CD8-positive, alpha-beta memory T cell (primary cell): ENCODE measurements around the gene SCN5A. TPM values are rescaled to one million over a fixed set of nuclear protein-coding genes. Genes with fewer than 3 reads are reported as not detected.
"Not testable (repeated sequence)": the region's sequence is repeated elsewhere in the genome, so short reads cannot be mapped to it uniquely, and the experiment has no call there.

Source experiments
- CTCF ChIA-PET: fragments of 350-600 bp; sonication (Branson Sonifier 250); formaldehyde crosslinking; loops from one replicate; lab custom pipeline; 2021; ENCODE audit warnings: antibody characterized with exemption; lab: Charles Lee
- POLR2A ChIA-PET: fragments of 350-600 bp; sonication (Branson Sonifier 250); formaldehyde crosslinking; loops from one replicate; lab custom pipeline; 2021; ENCODE audit warnings: antibody characterized with exemption; lab: Charles Lee
- DNase-seq, 5 donors: peaks; one replicate each; pipeline versions ENCODE4 v3.0.0 to v3.0.0-alpha.2; 2020 to 2022; ENCODE audit warnings: mixed read lengths in 1 of 5
- H3K27ac ChIP-seq: one replicate; pipeline ENCODE4 v1.7.0; 2013; ENCODE audit warnings: low read depth, mild to moderate bottlenecking, low read length, moderate library complexity
- H3K27me3 ChIP-seq: 2 replicates; pipeline ENCODE4 v1.7.0; 2013; ENCODE audit warnings: low read length, mild to moderate bottlenecking; ENCODE audit not compliant: insufficient read depth, poor library complexity, severe bottlenecking
- H3K36me3 ChIP-seq: 2 replicates; pipeline ENCODE4 v1.7.0; 2013; ENCODE audit warnings: mild to moderate bottlenecking, low read length, moderate library complexity; ENCODE audit not compliant: insufficient read depth
- H3K4me1 ChIP-seq: 2 replicates; pipeline ENCODE4 v1.7.0; 2013; ENCODE audit warnings: mild to moderate bottlenecking, low read length, moderate library complexity; ENCODE audit not compliant: insufficient read depth
- H3K4me3 ChIP-seq: 2 replicates; pipeline ENCODE4 v1.7.0; 2013; ENCODE audit warnings: mild to moderate bottlenecking, low read length
- H3K9me3 ChIP-seq: 2 replicates; pipeline ENCODE4 v1.7.0; 2013; ENCODE audit warnings: mild to moderate bottlenecking, low read length
- H3K27ac Mint-ChIP-seq, 8 donors: one replicate each; pipeline ENCODE4 v1.8.0; 2020 to 2021; ENCODE audit warnings: mixed read lengths in 8 of 8, mild to moderate bottlenecking in 6 of 8, inconsistent platforms in 3 of 8, moderate library complexity in 3 of 8
- H3K27me3 Mint-ChIP-seq, 2 donors: one replicate each; pipeline ENCODE4 v1.8.0; 2020 to 2021; ENCODE audit warnings: mixed read lengths in 2 of 2, mild to moderate bottlenecking in 1 of 2, moderate library complexity in 1 of 2
- H3K36me3 Mint-ChIP-seq, 3 donors: one replicate each; pipeline ENCODE4 v1.8.0; 2020 to 2021; ENCODE audit warnings: mixed read lengths in 3 of 3, inconsistent platforms in 1 of 3, mild to moderate bottlenecking in 1 of 3
- H3K4me1 Mint-ChIP-seq, 3 donors: one replicate each; pipeline ENCODE4 v1.8.0; 2020 to 2021; ENCODE audit warnings: mixed read lengths in 3 of 3, inconsistent platforms in 1 of 3, mild to moderate bottlenecking in 1 of 3
- H3K4me3 Mint-ChIP-seq, 7 donors: one replicate each; pipeline ENCODE4 v1.8.0; 2020 to 2021; ENCODE audit warnings: mixed read lengths in 7 of 7, mild to moderate bottlenecking in 6 of 7, moderate library complexity in 4 of 7, inconsistent platforms in 2 of 7
- H3K9me3 Mint-ChIP-seq, 5 donors: one replicate each; pipeline ENCODE4 v1.8.0; 2020 to 2022; ENCODE audit warnings: mixed read lengths in 5 of 5, mild to moderate bottlenecking in 3 of 5, moderate library complexity in 2 of 5, inconsistent platforms in 1 of 5
- polyA plus RNA-seq: library from polyadenylated mRNA; unstranded; fragments of 300-500 nt; fragmentation: Illumina TruSeq; gene quantifications from one replicate; pipeline ENCODE4 v1.2.3, GENCODE V29; 2021
- total RNA-seq, 2 experiments: library from RNA; stranded (reverse); gene quantifications; one replicate each; pipeline ENCODE4 v1.2.3, GENCODE V29; 2021

Gene SCN5A
- total and polyA plus RNA-seq, 3 experiments from 2014 or later: 0.33 to 0.47 TPM; not detected in 1

- Histone ChIP-seq H3K36me3 (no peaks in the 10 kb centered on the region), H3K27me3 (no peaks in the 10 kb centered on the region), H3K9me3 (no peaks in the 10 kb centered on the region), H3K4me1 (no peaks in the 10 kb centered on the region), H3K27ac (no peak overlapping the region), H3K4me3 (no peak overlapping the region)
- no peak for DNase-seq
- Mint-ChIP-seq H3K9me3 (peaks cover 0 to 6% (median 0%) of the 10 kb centered on the region in 5 donors), H3K27me3 (peaks cover 6 to 12% of the 10 kb centered on the region in 2 donors), H3K36me3 (no peaks in the 10 kb centered on the region), H3K27ac (no peak overlapping the region), H3K4me1 (no peaks in the 10 kb centered on the region), H3K4me3 (no peak overlapping the region)
- ChIA-PET CTCF (no interaction called here), POLR2A (no interaction called here)
Measured at GRCh38 chr3:38573556-38573955, 75.9 kb downstream of the SCN5A start.

- H3K27me3 ChIP-seq: no peaks in the 10 kb centered on the region
- Mint-ChIP-seq H3K27ac (no peak overlapping the region), H3K4me3 (no peak overlapping the region), H3K27me3 (peaks cover 6 to 12% of the 10 kb centered on the region in 2 donors), H3K4me1 (no peaks in the 10 kb centered on the region), H3K36me3 (no peaks in the 10 kb centered on the region), H3K9me3 (peaks cover 0 to 6% (median 0%) of the 10 kb centered on the region in 5 donors)
- no peaks in the 10 kb centered on the region for H3K9me3 ChIP-seq
- no peak overlapping the region for H3K27ac ChIP-seq
- no peak for DNase-seq
- H3K4me3 ChIP-seq: no peak overlapping the region
- CTCF ChIA-PET: no interaction called here
- H3K4me1 ChIP-seq: no peaks in the 10 kb centered on the region
- POLR2A ChIA-PET: no interaction called here
- no peaks in the 10 kb centered on the region for H3K36me3 ChIP-seq
Measured at GRCh38 chr3:38573111-38573510, 76.4 kb downstream of the SCN5A start.

GRCh38 chr3:38567498-38567897, 82.0 kb downstream of the SCN5A start:
- Mint-ChIP-seq H3K4me3 (no peak overlapping the region), H3K27ac (no peak overlapping the region), H3K9me3 (no peaks in the 10 kb centered on the region), H3K36me3 (no peaks in the 10 kb centered on the region), H3K27me3 (peaks cover 3 to 5% of the 10 kb centered on the region in 2 donors), H3K4me1 (no peaks in the 10 kb centered on the region)
- DNase-seq: no peak
- H3K9me3 ChIP-seq: no peaks in the 10 kb centered on the region
- ChIA-PET POLR2A (no interaction called here), CTCF (no interaction called here)
- no peaks in the 10 kb centered on the region for H3K27me3 ChIP-seq
- H3K4me1 ChIP-seq: no peaks in the 10 kb centered on the region
- no peak overlapping the region for H3K27ac ChIP-seq
- H3K36me3 ChIP-seq: no peaks in the 10 kb centered on the region
- H3K4me3 ChIP-seq: no peak overlapping the region

DNA sequence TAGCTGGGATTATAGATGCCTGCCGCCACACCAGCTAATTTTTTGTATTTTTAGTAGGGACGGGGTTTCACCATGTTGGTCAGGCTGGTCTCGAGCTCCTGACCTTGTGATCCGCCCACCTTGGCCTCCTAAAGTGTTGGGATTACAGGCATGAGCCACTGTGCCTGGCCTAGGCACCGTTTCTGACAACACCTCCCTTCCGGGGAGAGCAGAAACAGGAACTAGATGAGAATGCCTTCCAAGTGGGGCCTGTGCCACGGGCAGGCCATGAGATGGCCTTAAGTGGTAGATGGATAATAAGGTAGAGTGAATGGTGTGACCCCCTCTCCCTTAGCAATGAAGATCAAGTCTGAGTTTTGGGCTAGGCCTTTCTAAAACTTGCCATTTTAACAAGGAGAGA, 82.7 kb downstream of the SCN5A start:
- H3K36me3 Mint-ChIP-seq, H3K27me3 Mint-ChIP-seq, H3K4me1 ChIP-seq, CTCF ChIA-PET, H3K27ac Mint-ChIP-seq, H3K9me3 Mint-ChIP-seq, H3K27me3 ChIP-seq, H3K9me3 ChIP-seq, DNase-seq, H3K4me3 ChIP-seq, H3K4me3 Mint-ChIP-seq, H3K27ac ChIP-seq, POLR2A ChIA-PET, H3K36me3 ChIP-seq, H3K4me1 Mint-ChIP-seq: not testable (repeated sequence)

DNA sequence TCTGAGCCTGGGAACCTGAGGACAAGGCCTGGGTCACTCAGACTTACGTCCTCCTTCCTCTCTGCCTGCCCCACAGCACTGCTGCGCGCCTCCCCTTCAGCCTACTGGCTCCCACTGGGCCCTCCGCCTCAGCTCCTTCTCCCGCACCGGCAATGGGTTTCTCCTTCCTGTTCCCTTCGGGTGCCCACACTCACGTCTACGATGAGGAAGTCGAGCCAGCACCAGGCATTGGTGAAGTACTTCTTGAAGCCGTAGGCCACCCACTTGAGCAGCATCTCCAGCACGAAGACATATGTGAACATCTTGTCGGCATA, 83.3 kb downstream of the SCN5A start:
- Histone ChIP-seq H3K27ac (no peak overlapping the region), H3K4me3 (no peak overlapping the region), H3K4me1 (no peaks in the 10 kb centered on the region), H3K36me3 (no peaks in the 10 kb centered on the region), H3K27me3 (no peaks in the 10 kb centered on the region), H3K9me3 (no peaks in the 10 kb centered on the region)
- H3K4me3 Mint-ChIP-seq: no peak overlapping the region
- H3K9me3 Mint-ChIP-seq: no peaks in the 10 kb centered on the region
- no peak overlapping the region for H3K27ac Mint-ChIP-seq
- peaks cover 3 to 5% of the 10 kb centered on the region in 2 donors for H3K27me3 Mint-ChIP-seq
- no peaks in the 10 kb centered on the region for H3K36me3 Mint-ChIP-seq
- POLR2A ChIA-PET: no interaction called here
- CTCF ChIA-PET: no interaction called here
- DNase-seq: peak in 1 of 5 donors; percentile 29
- H3K4me1 Mint-ChIP-seq: no peaks in the 10 kb centered on the region

- H3K4me1 ChIP-seq: no peaks in the 10 kb centered on the region
- Mint-ChIP-seq H3K4me3 (peak overlapping the region in 1 of 7 donors; percentile 68), H3K27ac (no peak overlapping the region), H3K27me3 (peaks cover 3 to 5% of the 10 kb centered on the region in 2 donors), H3K36me3 (no peaks in the 10 kb centered on the region), H3K9me3 (no peaks in the 10 kb centered on the region), H3K4me1 (no peaks in the 10 kb centered on the region)
- H3K9me3 ChIP-seq: no peaks in the 10 kb centered on the region
- H3K27ac ChIP-seq: no peak overlapping the region
- ChIA-PET POLR2A (no interaction called here), CTCF (no interaction called here)
- H3K36me3 ChIP-seq: no peaks in the 10 kb centered on the region
- H3K4me3 ChIP-seq: no peak overlapping the region
- DNase-seq: peak in 1 of 5 donors; percentile 20
- H3K27me3 ChIP-seq: no peaks in the 10 kb centered on the region
Measured at GRCh38 chr3:38565339-38566214, 83.9 kb downstream of the SCN5A start.

DNA sequence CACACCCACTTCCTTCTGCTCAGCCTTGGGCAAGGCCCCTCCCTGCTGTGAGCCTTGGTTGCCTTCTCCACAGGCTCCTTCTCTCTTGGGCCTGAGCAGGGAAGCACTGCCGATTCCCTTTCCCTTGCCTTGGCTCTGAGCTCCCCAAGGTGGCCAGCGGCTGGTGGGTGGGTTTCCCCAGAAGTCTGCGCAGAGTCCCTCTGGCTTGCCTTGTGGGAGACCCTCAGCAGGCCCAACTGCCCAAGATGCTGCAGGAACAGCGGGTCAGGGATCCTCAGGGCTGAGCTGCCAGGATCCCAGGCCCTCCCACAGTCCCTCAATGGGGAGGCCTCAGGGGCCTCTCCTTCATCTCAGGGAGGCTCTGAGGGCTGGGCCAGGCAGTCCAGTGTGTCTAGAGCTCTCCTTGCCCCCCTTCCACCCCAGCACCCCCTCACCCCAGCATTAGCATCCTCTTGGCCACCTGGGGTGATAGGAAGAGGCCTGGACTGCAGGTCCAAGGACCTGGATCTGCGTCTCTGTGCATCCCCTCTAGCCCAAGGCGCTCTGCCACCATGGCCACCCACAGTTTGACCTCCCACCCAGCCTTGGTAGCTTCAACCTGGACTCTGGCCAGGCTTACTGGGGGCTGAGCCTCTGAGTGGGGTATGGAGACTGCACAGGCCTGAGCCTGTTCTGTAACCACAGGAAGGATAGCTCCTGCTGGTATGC, 84.7 kb downstream of the SCN5A start:
- Mint-ChIP-seq H3K27me3 (peaks cover 3 to 5% of the 10 kb centered on the region in 2 donors), H3K4me1 (no peaks in the 10 kb centered on the region), H3K27ac (peak overlapping the region in 1 of 8 donors; percentile 67), H3K36me3 (no peaks in the 10 kb centered on the region), H3K9me3 (no peaks in the 10 kb centered on the region), H3K4me3 (no peak overlapping the region)
- Histone ChIP-seq H3K4me3 (no peak overlapping the region), H3K27ac (no peak overlapping the region), H3K4me1 (no peaks in the 10 kb centered on the region), H3K27me3 (no peaks in the 10 kb centered on the region), H3K9me3 (no peaks in the 10 kb centered on the region), H3K36me3 (no peaks in the 10 kb centered on the region)
- ChIA-PET POLR2A (no interaction called here), CTCF (no interaction called here)
- peak in 1 of 5 donors; percentile 29 for DNase-seq

GRCh38 chr3:38563886-38564270, 85.6 kb downstream of the SCN5A start:
- ChIA-PET POLR2A (no interaction called here), CTCF (no interaction called here)
- no peaks in the 10 kb centered on the region for H3K36me3 Mint-ChIP-seq
- H3K4me1 Mint-ChIP-seq: no peaks in the 10 kb centered on the region
- H3K9me3 Mint-ChIP-seq: no peaks in the 10 kb centered on the region
- H3K4me3 Mint-ChIP-seq: no peak overlapping the region
- Histone ChIP-seq H3K4me3 (no peak overlapping the region), H3K9me3 (no peaks in the 10 kb centered on the region), H3K27me3 (no peaks in the 10 kb centered on the region), H3K27ac (no peak overlapping the region), H3K36me3 (no peaks in the 10 kb centered on the region), H3K4me1 (no peaks in the 10 kb centered on the region)
- no peak for DNase-seq
- H3K27ac Mint-ChIP-seq: no peak overlapping the region
- H3K27me3 Mint-ChIP-seq: peaks cover 3 to 5% of the 10 kb centered on the region in 2 donors
